Stimulated activated CD8-positive, alpha-beta memory T cell treated with anti-CD3 and anti-CD28 coated beads, Interleukin-2, amount 100 ng/mL, for 1 hour (primary cell): ENCODE data around the gene SUDS3.
"Not testable (repeated sequence)": the region's sequence is repeated elsewhere in the genome, so short reads cannot be mapped to it uniquely, and the experiment has no call there.

Experiments used
- DNase-seq, 2 donors: peaks; one replicate each; pipeline ENCODE4 v3.0.0-alpha.2; 2020; ENCODE audit warnings: low read depth in 2 of 2

The SUDS3 gene, protein sequence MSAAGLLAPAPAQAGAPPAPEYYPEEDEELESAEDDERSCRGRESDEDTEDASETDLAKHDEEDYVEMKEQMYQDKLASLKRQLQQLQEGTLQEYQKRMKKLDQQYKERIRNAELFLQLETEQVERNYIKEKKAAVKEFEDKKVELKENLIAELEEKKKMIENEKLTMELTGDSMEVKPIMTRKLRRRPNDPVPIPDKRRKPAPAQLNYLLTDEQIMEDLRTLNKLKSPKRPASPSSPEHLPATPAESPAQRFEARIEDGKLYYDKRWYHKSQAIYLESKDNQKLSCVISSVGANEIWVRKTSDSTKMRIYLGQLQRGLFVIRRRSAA

DNA sequence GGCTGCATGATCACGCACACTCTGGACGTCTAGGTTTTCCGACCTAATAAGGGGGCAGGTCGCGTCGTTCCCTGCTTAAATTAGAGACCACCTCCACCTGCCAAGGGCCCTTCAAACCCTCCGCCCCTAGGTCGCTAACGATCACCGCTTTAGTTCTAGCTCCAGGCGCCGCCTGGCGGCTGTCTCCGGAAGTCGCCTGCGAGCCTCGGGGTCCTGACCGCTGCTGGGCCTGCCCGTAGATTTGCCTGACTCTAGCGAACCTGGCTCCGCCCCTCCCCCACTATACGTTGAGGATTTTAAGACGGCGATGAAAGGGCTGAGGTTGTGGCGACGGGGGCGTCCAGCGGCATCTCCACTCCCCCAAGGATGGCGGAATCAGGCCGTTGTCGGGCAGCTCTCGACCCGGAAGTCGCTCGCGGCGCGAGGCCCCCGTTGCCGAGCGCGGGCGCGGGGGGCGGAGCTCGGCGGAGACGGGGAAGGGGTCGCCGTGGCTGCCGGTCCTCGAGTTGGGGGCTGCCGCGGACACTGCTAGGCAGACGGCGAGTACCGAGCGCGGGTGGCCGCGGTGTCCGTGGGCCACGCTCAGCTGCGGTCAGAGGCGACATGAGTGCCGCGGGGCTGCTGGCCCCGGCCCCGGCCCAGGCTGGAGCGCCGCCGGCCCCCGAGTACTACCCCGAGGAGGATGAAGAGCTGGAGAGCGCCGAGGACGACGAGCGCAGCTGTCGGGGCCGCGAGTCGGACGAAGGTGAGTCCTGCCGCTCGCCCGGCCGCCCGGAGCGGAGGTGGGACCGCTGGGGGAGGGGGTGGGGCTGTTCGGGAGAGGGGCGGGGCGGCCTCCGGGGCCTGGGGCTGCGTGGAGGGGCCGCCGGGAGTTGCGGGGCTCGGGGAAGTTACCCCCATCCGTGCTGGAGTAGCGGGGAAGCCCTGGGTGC is at the start of gene SUDS3:
Gene SUDS3, plus strand, starts transcription at position 467 of the 932 bp plus-strand sequence. Its CDS starts 137 bp downstream, at position 604.
- DNase-seq: peak; percentile 88 to 92

DNA sequence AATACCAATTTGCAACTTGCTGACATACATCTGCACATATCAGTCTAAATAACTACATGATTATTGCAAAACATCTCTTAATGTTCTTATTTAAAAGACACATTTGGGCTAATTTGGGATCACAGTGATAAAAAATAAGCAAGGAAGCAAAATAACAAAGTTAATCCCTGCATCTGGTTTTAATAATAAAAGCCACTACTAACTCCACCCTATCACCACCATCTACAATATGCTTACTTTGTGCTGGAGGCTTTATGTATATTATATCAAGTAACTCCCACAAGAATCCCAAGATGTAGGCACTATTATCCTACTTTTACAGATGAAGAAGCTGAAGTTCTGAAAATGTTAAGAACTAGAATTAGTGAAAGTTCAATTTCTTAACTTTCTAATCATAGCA is 49.4 kb upstream of the SUDS3 start:
- no peak for DNase-seq

DNA sequence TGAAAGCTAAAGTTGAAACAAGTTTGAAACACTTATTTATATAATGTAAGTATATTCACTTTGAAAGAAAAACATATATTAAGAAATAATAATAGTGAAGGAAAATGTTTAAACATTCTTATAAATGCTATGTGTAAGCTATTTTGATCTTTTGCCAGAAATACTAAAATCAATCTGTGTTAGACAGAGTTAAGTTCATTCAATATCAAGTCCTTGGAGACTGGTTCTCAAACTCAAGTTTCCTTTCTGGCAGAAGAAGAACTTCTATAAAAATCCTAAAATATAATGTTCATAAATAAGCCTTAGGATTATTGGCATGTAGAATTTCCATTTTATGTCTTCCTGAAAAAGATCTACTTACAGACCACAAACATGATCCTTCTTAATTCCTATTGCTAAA is 49.0 kb upstream of the SUDS3 start:
- no peak for DNase-seq

DNA sequence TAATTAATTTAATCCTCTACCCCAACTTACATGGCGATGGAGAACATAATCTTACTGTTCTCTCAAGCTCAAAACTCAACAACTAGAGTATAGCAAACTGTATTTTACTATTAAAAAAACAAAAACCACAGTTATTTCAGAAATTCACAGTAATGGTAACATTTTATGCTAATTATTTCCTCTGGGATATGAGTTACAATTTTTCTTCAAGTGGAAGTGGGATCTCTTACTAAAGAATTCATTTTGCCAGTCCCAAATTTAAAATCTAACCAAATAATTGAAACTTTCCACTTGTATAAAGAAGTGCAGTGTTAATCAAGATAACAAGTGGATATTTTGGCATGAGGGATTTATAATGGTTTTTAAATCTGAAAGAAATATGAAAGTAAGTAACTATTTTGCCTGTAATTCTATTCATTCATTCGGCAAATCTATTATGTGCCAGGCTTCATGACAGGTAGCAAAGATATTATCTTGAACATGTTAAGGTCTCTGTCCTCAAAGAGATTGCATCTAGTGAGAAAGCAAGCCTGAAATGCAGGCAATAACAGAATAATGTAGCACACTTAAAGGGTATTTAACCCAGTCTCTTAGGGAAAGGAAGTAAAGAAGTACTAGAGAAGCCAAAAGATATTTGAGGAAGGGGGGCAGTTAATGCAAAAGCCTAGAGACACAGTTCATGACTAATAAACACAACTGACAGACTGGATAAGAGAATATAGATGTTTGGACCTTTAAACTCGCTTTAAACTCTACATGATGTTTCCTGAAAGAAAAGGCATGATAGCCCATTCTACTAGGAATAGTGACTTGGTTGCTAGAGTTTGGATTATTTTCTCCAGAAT is 47.6 kb upstream of the SUDS3 start:
- DNase-seq: no peak

DNA sequence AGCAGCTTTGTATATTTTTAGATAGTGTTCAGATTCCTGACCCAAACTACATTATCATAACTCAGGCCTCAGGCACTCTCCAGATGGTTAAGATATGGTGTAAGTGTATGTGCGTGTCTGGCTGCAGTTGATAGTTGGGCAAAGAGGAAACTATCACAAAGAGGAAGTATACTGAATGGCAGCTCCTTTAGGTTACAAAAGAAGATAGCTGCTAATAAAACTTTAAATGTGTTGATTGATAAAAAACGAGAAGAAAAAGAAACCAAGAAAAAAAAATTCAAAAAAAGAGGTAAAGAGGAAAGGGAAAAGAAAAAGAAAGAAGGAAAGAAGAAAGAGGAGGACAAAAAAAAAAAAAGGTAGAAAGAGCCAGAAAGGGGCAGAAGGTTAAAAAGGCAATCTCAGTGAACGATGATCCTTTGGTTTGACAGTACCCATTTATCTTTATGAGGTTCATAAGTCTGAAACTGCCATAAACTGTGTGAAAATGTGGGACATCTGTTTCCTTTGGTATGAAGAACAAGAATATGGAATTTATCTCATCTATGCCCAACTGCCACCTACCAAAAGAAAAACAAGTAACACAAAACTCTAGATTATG is 45.8 kb upstream of the SUDS3 start:
- DNase-seq: no peak

DNA sequence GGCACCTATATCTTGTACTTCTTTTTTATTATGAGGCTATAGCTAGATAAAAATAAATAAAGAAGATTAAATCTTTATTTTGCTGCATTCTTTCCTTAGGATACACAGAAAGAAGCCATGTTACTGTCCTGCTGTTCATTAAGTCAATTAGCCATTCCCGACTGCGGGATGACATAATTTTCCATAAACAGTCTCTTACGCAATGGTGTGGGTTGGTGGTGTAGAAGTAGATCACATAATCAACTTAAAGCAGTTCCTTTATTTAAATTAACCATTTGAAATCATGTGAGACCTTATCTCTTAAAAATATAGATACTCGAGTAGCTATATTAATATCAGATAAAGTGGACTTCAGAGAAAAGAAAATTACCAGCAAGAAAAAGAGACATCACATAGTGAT is 43.8 kb upstream of the SUDS3 start:
- no peak for DNase-seq

DNA sequence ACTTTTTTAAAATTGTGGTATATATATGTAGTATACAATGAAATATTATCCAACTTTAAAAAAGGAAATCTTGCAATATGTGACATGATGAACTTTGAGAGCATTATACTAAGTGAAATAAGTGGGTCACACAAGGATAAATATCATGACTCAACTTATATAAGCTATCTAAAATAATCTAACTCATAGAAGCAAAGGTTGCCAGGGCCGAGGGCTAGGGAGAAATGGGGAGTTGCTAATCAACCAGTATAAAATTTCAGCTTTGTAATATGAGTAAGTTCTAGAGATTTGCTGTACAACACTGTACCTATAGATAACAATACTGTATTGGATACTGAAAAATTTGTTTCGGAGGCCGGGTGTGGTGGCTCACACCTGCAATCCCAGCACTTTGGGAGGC is 42.1 kb upstream of the SUDS3 start:
- no peak for DNase-seq

DNA sequence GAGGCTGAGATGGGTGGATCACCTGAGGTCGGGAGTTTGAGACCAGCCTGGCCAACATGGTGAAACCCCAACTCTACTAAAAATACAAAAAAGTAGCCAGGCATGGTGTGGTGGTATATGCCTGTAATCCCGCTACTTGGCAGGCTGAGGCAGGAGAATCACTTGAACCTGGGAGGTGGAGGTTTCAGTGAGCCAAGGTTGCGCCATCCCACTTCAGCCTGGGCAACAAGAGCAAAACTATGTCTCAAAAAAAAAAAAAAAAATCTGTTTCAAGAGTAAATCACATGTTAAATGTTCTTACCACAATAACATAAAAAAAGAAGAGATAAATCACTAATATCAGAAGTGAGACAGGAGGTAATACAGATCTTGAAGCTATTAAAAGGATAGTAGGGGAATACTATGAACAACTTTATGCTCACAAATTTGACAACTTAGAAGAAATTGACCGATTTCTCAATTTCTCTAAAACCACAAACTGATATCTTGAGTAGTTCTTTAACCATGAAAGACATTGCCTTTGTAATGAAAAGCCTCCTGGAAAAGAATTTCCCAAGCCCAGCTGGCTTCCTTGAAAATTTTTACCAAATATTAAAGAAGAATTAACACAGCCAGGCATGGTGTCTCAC is 41.3 kb upstream of the SUDS3 start:
- DNase-seq: no peak

DNA sequence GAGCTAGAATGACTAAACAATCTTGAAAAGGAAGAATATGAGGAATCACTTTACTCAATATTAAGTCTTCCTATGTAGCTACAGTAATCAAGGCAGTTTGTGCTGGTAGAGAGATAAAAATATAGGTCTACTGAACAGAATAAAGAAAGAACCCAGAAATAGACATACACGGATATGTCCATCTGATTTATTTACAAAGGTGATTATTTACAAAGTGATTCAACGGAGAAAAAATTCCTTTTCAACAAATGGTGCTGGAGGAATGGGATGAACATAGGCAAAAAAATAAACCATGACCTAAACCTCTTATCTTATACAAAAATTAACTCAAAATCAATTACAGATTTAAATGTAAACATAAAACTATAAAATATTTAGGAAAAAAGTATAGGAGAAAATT is 40.2 kb upstream of the SUDS3 start:
- DNase-seq: no peak

DNA sequence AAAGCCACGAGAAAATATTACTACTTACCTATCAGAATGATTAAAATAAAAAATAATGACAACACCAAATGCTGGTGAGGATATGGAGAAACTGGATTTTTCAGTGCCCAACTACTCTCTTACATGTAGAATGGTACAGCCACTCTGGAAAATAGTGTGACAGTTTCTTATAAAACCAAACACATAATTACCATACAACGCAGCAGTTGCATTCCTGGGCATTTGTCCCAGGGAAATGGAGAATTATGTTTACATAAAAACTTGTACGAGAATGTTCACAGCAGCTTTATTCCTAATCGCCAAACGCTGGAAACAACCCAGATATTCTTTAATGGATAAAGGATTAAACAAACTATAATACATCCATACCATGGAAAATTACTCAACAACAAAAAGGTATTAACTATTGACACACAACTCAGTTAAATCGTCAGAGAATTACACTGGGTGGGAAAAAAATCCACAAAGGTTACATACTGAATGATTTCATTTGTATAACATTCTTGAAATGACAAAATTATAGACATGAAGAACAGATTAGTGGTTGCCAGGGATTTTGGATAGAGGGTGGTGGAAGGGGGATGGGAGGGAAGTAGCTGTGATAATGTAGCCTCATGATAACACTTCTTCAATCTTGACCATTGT is 39.0 kb upstream of the SUDS3 start:
- no peak for DNase-seq

DNA sequence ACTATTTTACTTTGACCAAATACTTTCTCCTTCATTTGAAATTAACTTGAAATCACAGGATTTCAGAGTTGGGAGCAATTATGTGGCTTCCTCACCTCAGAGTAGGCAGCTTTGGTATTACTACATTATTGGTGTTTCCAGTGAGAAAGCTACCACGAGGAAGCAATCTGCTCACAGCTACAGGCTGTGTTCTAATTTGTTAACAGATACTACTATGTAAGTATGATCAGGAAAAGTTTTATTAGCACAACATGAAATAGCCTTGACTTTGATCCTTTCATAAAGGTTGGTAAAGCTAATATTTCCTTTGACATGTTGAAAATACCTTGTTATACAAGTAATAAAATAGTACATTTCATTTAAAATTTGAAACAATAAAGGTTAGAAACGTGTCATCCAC is 34.3 kb upstream of the SUDS3 start:
- no peak for DNase-seq

DNA sequence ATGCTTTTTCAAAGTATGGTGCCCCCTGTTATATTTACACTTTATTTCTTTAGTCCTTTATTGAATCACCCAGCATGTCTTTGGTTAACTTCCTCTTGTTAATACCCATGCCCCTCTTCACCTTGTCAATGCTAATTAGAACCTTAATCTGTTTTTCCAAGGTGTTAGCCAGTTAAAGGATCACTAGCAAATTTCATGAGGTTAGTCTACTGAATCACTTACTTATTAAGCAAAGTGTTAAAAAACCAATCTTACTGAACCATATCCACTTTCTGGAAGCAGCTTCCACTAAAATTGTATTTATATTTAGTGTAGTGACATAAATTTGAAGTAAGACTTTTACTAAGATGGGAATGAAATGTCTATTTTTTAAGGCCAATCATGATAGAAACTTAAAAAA is 31.5 kb upstream of the SUDS3 start:
- no peak for DNase-seq

DNA sequence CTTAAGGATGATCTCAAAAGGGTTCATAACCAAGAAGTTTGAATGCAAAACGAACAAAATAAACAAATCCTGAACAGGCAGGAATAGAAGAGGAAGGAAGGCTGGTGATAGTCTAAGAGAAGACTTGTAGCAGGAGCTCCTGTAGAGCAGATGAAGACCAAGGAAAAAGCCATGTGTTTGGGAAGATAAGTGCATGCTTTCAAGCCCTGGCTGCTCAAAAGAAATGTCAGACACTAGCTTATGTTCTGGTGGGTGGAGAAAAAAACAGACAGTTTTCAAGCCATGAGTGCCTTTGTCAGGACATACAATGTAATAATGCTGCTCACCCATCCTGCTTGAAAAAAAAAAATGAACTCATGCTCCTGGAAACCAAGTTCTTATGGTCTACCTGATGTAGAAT is 31.0 kb upstream of the SUDS3 start:
- DNase-seq: no peak

DNA sequence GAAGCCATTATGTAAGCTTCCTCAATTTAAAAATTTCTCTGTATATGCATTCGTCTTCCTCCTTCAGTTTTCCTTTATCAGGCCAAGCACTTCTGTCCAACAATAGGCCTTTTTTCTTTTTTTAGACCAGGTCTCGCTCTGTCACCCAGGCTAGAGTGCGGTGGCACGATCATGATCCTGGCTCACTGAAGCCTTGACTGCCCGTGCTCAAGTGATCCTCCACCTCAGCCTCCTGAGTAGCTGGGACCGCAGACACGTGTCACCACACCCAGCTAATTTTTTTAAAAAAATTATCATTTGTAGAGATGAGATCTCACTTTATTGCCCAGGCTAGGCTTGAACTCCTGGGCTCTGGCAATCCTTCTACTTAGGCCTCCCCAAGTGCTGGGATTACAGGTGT is 29.5 kb upstream of the SUDS3 start:
- DNase-seq: no peak

DNA sequence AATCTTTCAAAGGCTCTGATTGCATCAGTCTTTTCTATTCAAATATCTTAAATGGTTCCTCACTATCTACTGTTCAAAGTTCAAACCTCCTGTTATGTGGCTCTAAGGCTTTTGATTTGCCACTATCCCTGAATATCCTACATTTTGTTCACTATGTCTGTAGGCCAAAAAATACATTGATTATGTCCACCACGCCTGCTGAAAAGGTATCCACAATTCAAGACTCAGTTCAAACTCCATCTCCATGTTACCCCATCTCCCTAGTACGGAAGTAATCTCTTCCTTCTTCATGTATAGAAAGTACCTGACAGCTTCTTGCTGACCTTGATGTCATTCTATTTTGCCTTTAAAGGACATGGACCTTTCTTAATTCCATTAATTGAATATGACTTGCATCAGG is 28.4 kb upstream of the SUDS3 start:
- DNase-seq: no peak

DNA sequence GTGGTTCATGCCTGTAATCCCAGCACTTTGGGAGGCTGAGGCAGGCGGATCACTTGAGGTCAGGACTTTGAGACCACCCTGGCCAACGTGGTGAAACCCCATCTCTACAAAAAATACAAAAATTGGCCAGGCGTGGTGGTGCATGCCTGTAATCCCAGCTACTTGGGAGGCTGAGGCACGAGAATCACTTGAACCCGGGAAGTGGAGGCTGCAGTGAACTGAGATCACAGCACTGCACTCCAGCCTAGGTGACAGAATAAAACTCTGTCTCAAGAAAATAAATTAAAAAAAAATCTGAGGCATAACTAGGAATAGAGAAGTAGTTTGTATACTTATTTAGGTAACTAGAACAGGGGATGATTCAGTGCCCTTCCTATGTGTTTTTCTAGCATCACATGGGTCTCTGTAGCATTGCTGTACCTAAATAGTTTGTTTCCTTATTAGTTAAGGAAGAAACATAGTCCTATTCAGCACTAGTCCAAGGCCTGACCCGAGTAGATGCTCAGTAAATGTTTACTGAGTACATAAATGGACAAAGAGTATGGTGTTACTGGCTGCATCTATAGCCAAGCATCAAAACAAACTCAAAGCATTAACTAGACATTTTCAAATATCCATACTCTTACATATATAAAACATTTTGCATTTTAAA is 25.3 kb upstream of the SUDS3 start:
- DNase-seq: no peak

DNA sequence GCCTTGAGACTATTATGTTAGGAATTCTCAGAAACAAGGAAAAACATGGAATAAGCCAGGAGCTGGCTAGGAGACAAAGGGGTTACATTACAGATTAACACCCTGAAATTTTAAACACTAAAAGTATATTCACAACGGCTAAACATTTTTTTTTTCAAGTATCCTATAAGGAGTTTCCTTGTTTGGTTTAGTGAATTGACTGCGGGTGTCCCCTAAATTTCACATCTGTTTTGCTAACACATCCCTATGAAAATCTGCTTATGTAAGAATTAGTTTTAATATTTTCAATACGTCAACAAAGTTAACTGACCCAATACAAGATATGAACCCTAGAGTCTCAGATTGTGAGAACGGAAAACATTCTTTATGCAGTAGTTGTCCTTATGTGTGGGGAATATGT is 22.6 kb upstream of the SUDS3 start:
- no peak for DNase-seq

DNA sequence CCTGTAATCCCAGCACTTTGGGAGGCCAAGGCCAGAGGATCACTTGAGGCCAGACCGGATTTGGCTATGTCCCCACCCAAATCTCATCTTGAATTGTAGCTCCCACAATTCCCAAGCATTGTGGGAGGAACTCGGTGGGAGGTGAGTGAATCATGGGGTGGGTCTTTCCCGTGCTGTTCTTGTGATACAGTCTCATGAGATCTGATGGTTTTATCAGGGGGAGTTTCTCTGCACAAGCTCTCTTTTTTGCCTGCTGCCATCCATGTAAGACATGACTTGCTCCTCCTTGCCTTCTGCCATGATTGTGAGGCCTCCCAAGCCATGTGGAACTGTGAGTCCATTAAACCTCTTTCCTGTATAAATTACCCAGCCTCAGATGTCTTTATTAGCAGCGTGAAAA is 21.9 kb upstream of the SUDS3 start:
- not testable (repeated sequence) for DNase-seq

DNA sequence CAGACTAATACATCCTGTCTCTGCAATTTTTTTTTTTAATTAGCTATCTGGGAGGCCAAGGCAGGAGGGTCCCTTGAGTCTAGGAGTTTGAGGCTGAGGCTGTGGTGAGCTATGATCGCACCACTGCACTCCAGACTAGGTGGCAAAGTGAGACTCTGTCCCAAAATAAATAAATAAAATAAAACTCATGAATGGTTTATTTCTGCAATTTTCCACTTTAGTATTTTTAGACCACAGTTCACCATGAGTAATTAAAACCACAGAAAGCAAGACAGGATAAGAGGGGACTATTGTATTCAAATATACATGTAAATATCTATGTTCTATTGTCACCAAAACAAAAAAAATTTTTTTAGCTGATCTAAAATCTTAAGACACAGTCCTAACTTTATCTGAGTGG is 21.5 kb upstream of the SUDS3 start:
- DNase-seq: no peak

DNA sequence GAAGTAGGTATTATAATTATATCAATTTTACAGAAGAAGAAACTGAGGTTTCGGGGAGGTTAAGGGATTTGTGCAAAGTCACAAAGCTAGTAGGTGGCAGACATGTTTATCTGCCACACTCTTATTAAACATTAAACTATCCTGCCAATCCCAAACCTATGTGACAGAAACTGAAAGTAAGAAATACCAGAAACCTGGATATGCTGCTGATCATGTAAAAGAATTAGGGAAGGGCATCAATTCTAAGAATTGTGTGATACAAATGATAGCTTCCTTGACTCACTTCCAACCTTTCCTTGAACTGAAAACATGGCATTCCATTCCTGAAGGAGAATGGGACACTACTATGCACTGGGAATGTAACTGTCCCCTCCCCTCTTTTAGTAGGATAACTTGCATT is 20.5 kb upstream of the SUDS3 start:
- no peak for DNase-seq
